IMR-90 (cell line): Measurements from ENCODE around the gene LCE1D. TPM values are rescaled to one million over a fixed set of nuclear protein-coding genes. Genes with fewer than 3 reads are reported as not detected.

ENCODE experiments used
- ATAC-seq: fragments of 200-7000 bp; cut with Tn5 transposase; 2 replicates; pipeline ENCODE4 v1.9.1; 2020; ENCODE audit warnings: low read depth, mild to moderate bottlenecking, moderate library complexity
- BruUV-seq: library from RNA; stranded (reverse); fragments of 400-500 nt; replicated peaks from 2 replicates; lab custom pipeline; 2021; lab: Mats Ljungman, UMichigan
- CTCF ChIA-PET: fragments of 300-600 bp; formaldehyde crosslinking; extraction: SDS; loops from one replicate; lab custom pipeline; 2021; ENCODE audit warnings: antibody characterized with exemption; lab: Yijun Ruan, JAX
- POLR2A ChIA-PET: fragments of 300-600 bp; sonication (Branson Sonifier 250); formaldehyde crosslinking; loops from one replicate; lab custom pipeline; 2022; ENCODE audit warnings: antibody characterized with exemption; ENCODE audit not compliant: unreplicated experiment; lab: Charles Lee
- DNase-seq: peaks from one replicate; pipeline ENCODE4 v3.0.0; 2013
- H2AFZ ChIP-seq: replicated peaks from 2 replicates; pipeline ENCODE3; 2013; ENCODE audit warnings: low read length, mild to moderate bottlenecking; ENCODE audit not compliant: poor library complexity
- H2AK5ac ChIP-seq: 2 replicates; pipeline ENCODE4 v1.6.1; 2013; ENCODE audit warnings: low read depth, low read length, inconsistent platforms
- H2AK9ac ChIP-seq: replicated peaks from 2 replicates; pipeline ENCODE3; 2013; ENCODE audit warnings: mild to moderate bottlenecking, low read depth, low read length, moderate library complexity; ENCODE audit not compliant: poor library complexity
- H2BK120ac ChIP-seq: 2 replicates; pipeline ENCODE4 v1.6.1; 2013; ENCODE audit warnings: low read depth, low read length, inconsistent platforms
- H2BK15ac ChIP-seq: 3 replicates; pipeline ENCODE4 v1.6.1; 2013; ENCODE audit warnings: low read depth, low read length, inconsistent platforms
- H2BK20ac ChIP-seq: 2 replicates; pipeline ENCODE4 v1.6.1; 2013; ENCODE audit warnings: low read depth, mild to moderate bottlenecking, inconsistent platforms, low read length, moderate library complexity
- H2BK5ac ChIP-seq: 2 replicates; pipeline ENCODE4 v1.6.1; 2013; ENCODE audit warnings: mild to moderate bottlenecking, low read depth, low read length, inconsistent platforms; ENCODE audit not compliant: poor library complexity, severe bottlenecking
- H3K14ac ChIP-seq: replicated peaks from 2 replicates; pipeline ENCODE4 v1.6.1; 2013; ENCODE audit warnings: low read depth, low read length, inconsistent platforms
- H3K18ac ChIP-seq: 2 replicates; pipeline ENCODE4 v1.6.1; 2013; ENCODE audit warnings: low read depth, low read length, control low read depth
- H3K23ac ChIP-seq: 2 replicates; pipeline ENCODE4 v1.6.1; 2013; ENCODE audit warnings: low read depth, low read length, inconsistent platforms
- H3K27ac ChIP-seq: 2 replicates; pipeline ENCODE4 v1.5.1; 2013; ENCODE audit warnings: mild to moderate bottlenecking, control low read depth, low read length; ENCODE audit not compliant: insufficient read depth
- H3K27me3 ChIP-seq: 2 replicates; pipeline ENCODE4 v1.6.1; 2013; ENCODE audit warnings: low read length; ENCODE audit not compliant: control insufficient read depth, insufficient read depth
- H3K36me3 ChIP-seq: 2 replicates; pipeline ENCODE4 v1.6.1; 2013; ENCODE audit warnings: low read length, mixed read lengths; ENCODE audit not compliant: control insufficient read depth, insufficient read depth
- H3K4ac ChIP-seq: 2 replicates; pipeline ENCODE4 v1.6.1; 2013; ENCODE audit warnings: low read depth, low read length, inconsistent platforms
- H3K4me1 ChIP-seq: 2 replicates; pipeline ENCODE4 v1.6.1; 2013; ENCODE audit warnings: low read length, mixed read lengths; ENCODE audit not compliant: control insufficient read depth, insufficient read depth
- H3K4me2 ChIP-seq: 2 replicates; pipeline ENCODE4 v1.6.1; 2013; ENCODE audit warnings: low read depth, mild to moderate bottlenecking, control low read depth, low read length, moderate library complexity
- H3K4me3 ChIP-seq: 2 replicates; pipeline ENCODE4 v1.5.1; 2013; ENCODE audit warnings: low read depth, mild to moderate bottlenecking, control low read depth, low read length, moderate library complexity; ENCODE audit not compliant: insufficient read depth
- H3K56ac ChIP-seq: 2 replicates; pipeline ENCODE4 v1.6.1; 2013; ENCODE audit warnings: low read length, inconsistent platforms; ENCODE audit not compliant: insufficient read depth; ENCODE audit errors: extremely low read depth
- H3K79me1 ChIP-seq, 2 experiments: 2 replicates each; pipeline ENCODE4 v1.6.1; 2013; ENCODE audit warnings: low read length in 2 of 2, inconsistent platforms in 1 of 2, low read depth in 1 of 2
- H3K9ac ChIP-seq: 2 replicates; pipeline ENCODE4 v1.6.1; 2013; ENCODE audit warnings: low read depth, low read length, control low read depth
- H3K9me1 ChIP-seq: 2 replicates; pipeline ENCODE4 v1.6.1; 2013; ENCODE audit warnings: low read length, inconsistent platforms; ENCODE audit not compliant: insufficient read depth
- H3K9me3 ChIP-seq: 2 replicates; pipeline ENCODE4 v1.6.1; 2013; ENCODE audit warnings: low read length; ENCODE audit not compliant: control insufficient read depth, insufficient read depth
- H4K20me1 ChIP-seq: 2 replicates; pipeline ENCODE4 v1.6.1; 2013; ENCODE audit warnings: low read length, inconsistent platforms; ENCODE audit not compliant: insufficient read depth
- H4K5ac ChIP-seq: 2 replicates; pipeline ENCODE4 v1.6.1; 2013; ENCODE audit warnings: mild to moderate bottlenecking, low read depth, low read length, control low read depth
- H4K8ac ChIP-seq, 2 experiments: 2 replicates each; pipeline ENCODE4 v1.6.1; 2013; ENCODE audit warnings: low read depth in 2 of 2, low read length in 2 of 2, control low read depth in 1 of 2, inconsistent platforms in 1 of 2
- H4K91ac ChIP-seq: 2 replicates; pipeline ENCODE4 v1.6.1; 2013; ENCODE audit warnings: low read depth, low read length, inconsistent platforms; ENCODE audit not compliant: insufficient read depth
- CHD1 ChIP-seq: IDR thresholded peaks from 2 replicates; pipeline ENCODE4 v1.6.1; 2012; ENCODE audit warnings: low read depth, low read length, improper control_type of control experiment
- FOS ChIP-seq: fragments of 150-350 bp; IDR thresholded peaks from 2 replicates; pipeline ENCODE4 v1.6.1; 2016; ENCODE audit warnings: low read depth, low read length
- MAFK ChIP-seq: IDR thresholded peaks from 2 replicates; pipeline ENCODE4 v1.6.1; 2012; ENCODE audit warnings: low read depth, low read length, improper control_type of control experiment
- MAZ ChIP-seq: IDR thresholded peaks from 2 replicates; pipeline ENCODE4 v1.6.1; 2012; ENCODE audit warnings: low read depth, mild to moderate bottlenecking, low read length, improper control_type of control experiment, moderate library complexity, borderline replicate concordance
- WGBS, 2 experiments: methylation state at CpG; one replicate each; pipeline versions ENCODE4 v1.1.5 to v1.1.7; 2013; ENCODE audit warnings: missing lambda C conversion rate in 2 of 2; ENCODE audit not compliant: insufficient read length in 1 of 2; ENCODE audit errors: extremely low coverage in 2 of 2; 5-methylcytosine and 5-hydroxymethylcytosine counted together
- dilution Hi-C: fragments of 300-500 bp; cut with HindIII; formaldehyde crosslinking; loops from one replicate; pipeline ENCODE4 v1.14.3; 2018; ENCODE audit warnings: low sequenced_read_pairs; ENCODE audit not compliant: unreplicated experiment
- in situ Hi-C: fragments of 300-500 bp; cut with MboI; formaldehyde crosslinking; loops from 3 replicates; pipeline ENCODE4 v1.14.3; 2019; ENCODE audit warnings: low sequenced_read_pairs, inconsistent platforms, mixed read lengths
- intact Hi-C: fragments of 100-400 bp; cut with micrococcal nuclease; formaldehyde crosslinking; loops from 2 replicates; pipeline ENCODE4 v1.10.0; 2022
- polyA plus RNA-seq, 3 experiments: library from polyadenylated mRNA; depleted of rRNA; stranded (reverse); fragments of >200 nt; gene quantifications; 2 replicates each; pipeline ENCODE4 v1.2.3, GENCODE V29; 2012; ENCODE audit warnings: low replicate concordance in 1 of 3
- total RNA-seq: library from RNA; depleted of rRNA; stranded (reverse); fragments of >200 nt; gene quantifications from 2 replicates; pipeline ENCODE4 v1.2.3, GENCODE V29; 2012

LCE1D gene
- total and polyA plus RNA-seq, 2 of the 4 experiments (the other 2 are of a cell fraction): not detected

GRCh38 chr1:152760551-152761190, 35.9 kb upstream of the LCE1D start:
- no peaks in the 10 kb centered on the region for H3K79me1 ChIP-seq
- no peak overlapping the region for H3K18ac ChIP-seq
- no peaks in the 10 kb centered on the region for H3K36me3 ChIP-seq
- H2BK120ac ChIP-seq: no peak overlapping the region
- ATAC-seq (no peak), DNase-seq (no peak)
- POLR2A ChIA-PET: no interaction called here
- no peak overlapping the region for H3K23ac ChIP-seq
- H4K8ac ChIP-seq: no peak overlapping the region
- no peaks in the 10 kb centered on the region for H3K9me1 ChIP-seq
- no peak overlapping the region for H3K56ac ChIP-seq
- H2AK5ac ChIP-seq: no peak overlapping the region
- H2AK9ac ChIP-seq: no peak overlapping the region
- H3K4me3 ChIP-seq: no peak overlapping the region
- dilution Hi-C loops: no loop called here
- no peaks in the 10 kb centered on the region; the same call in 1 of the 2 replicates for H3K9me3 ChIP-seq
- intact Hi-C loops: no loop called here
- TF ChIP-seq CHD1: no peak
- no peak for TF ChIP-seq MAZ
- no peak for TF ChIP-seq FOS
- TF ChIP-seq MAFK: no peak
- CTCF ChIA-PET: no interaction called here
- no peak overlapping the region for H2BK20ac ChIP-seq
- H3K27ac ChIP-seq: no peak overlapping the region
- no peak overlapping the region for H4K5ac ChIP-seq
- H3K9ac ChIP-seq: no peak overlapping the region
- BruUV-seq: no TSS peak
- no peak overlapping the region for H3K4me2 ChIP-seq
- H4K91ac ChIP-seq: no peak overlapping the region
- in situ Hi-C loops: no loop called here
- H3K14ac ChIP-seq: no peak overlapping the region
- H4K20me1 ChIP-seq: no peaks in the 10 kb centered on the region
- no peak overlapping the region for H3K4ac ChIP-seq
- no peak overlapping the region for H2BK15ac ChIP-seq
- H2AFZ ChIP-seq: no peak overlapping the region
- 72% methylated on average over 16 of the region's 31 CpGs; no CpG with 5 or more reads in 1 of the 2 experiments for WGBS, 2 experiments
- H3K4me1 ChIP-seq: no peaks in the 10 kb centered on the region
- H2BK5ac ChIP-seq: no peak overlapping the region
- H3K27me3 ChIP-seq: no peaks in the 10 kb centered on the region
